ENCODE data around the gene NBEAL2. TPM values are rescaled to one million over a fixed set of nuclear protein-coding genes. Genes with fewer than 3 reads are reported as not detected.

The NBEAL2 gene
- total and polyA plus RNA-seq, 2 of the 8 experiments (the other 6 are each of a cell fraction or from before 2014, with no cell fraction given): 27.3 to 46.9 TPM

DNA sequence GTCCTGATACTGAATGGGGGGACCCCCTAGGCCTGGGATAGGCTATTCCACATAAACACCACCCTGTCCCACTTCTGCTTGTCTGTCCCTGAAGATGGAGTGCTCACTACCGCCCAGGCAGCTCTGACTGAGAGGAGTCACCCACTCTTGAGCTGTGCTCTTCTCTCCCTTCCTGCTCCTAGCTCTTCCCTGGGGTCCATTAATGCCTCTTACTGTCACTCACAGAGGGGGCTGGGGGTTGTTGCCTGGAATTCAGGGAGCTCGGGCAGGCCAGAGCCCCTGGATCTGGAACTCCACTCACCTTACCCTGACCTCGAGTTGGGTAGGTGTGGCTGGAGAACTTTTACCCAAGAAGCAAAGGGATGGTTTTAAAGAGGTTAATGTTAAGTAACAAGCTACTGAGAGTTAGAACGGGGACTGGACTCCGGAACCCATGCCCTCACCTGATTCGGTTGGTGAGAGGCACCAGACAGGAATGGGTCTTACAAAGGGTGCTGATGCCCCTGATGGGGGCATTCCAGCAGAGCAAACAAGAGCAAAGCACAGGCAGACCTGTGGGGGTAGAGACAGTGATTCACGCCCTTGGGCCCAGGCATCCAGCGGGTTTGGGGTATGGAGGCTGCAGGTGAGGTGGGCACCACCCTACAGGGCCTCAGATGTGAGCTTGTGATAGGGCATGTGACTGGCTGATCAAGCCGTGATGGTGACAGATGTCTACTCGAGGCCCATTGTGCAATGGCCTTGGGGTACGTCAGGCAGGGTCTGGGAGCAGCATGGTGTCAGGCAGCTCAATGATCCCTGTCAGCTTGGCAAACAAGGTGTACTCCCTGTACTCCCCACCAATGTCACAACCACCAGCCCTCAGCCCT lies 5.4 kb downstream of the NBEAL2 start:
- H2BK120ac ChIP-seq (replicated peaks; ENCODE audit: low read depth, low read length): no peak overlapping the region
- H3K36me3 ChIP-seq (ENCODE audit: control insufficient read depth in 2 of 4, insufficient read depth in 4 of 4, low read length in 3 of 4): no peaks in the 10 kb centered on the region
- WGBS, 2 experiments (ENCODE audit: extremely low coverage in 1 of 2, insufficient coverage in 1 of 2, insufficient read length in 1 of 2, insufficient replicate concordance in 2 of 2, low coverage in 1 of 2, low lambda C conversion rate in 2 of 2, missing lambda C conversion rate in 1 of 2): 91% methylated on average over 11 of the region's 11 CpGs; no CpG with 5 or more reads in 1 of the 2 experiments
- H2BK5ac ChIP-seq (ENCODE audit: low read depth, low read length): no peak overlapping the region
- H3K79me2 ChIP-seq (ENCODE audit: control insufficient read depth in 1 of 2, insufficient read depth in 2 of 2, low read length in 2 of 2): peaks cover 0 to 4% of the 10 kb centered on the region in 2 experiments; a peak in 1 of 4 replicates
- no peak overlapping the region for H2BK12ac ChIP-seq (ENCODE audit: low read depth, low read length)
- DNase-seq (ENCODE audit: low read depth in 1 of 2, low spot score in 2 of 2) (no peak), FAIRE-seq (no peak)
- H3K27ac ChIP-seq (ENCODE audit: low read depth, low read length): no peak overlapping the region
- no peak overlapping the region for H4K91ac ChIP-seq (replicated peaks; ENCODE audit: insufficient read length, low read length)
- no peak overlapping the region for H3K23ac ChIP-seq (ENCODE audit: insufficient read length)
- H2BK20ac ChIP-seq (ENCODE audit: low read length): no peak overlapping the region
- POLR2A ChIA-PET (ENCODE audit: partially characterized antibody): interaction anchor here (1.2 kb wide), 1 partner anchor 8 kb away, joined by 3 read pairs; the partner anchor contains the start of gene CCDC12
- H2AFZ ChIP-seq (ENCODE audit: low read length): no peak overlapping the region
- no peak overlapping the region for H4K8ac ChIP-seq (ENCODE audit: extremely low read depth, insufficient read depth, low read length)
- H3K23me2 ChIP-seq (ENCODE audit: low read depth, low read length): peaks cover 5% of the 10 kb centered on the region; the same call in 1 of the 2 replicates
- no peak overlapping the region for H3K9ac ChIP-seq (replicated peaks in 1 of 4; ENCODE audit: extremely low read depth in 1 of 4, low read depth in 3 of 4, low read length in 3 of 4)
- H3K9me3 ChIP-seq (ENCODE audit: insufficient read depth in 2 of 2, low read depth in 1 of 2, low read length in 1 of 2): no peaks in the 10 kb centered on the region
- peaks cover 3 to 45% (median 21%) of the 10 kb centered on the region in 4 experiments for H3K4me1 ChIP-seq (replicated peaks in 1 of 4; ENCODE audit: control insufficient read depth in 3 of 4, insufficient read depth in 4 of 4, low read length in 3 of 4)
- H3K18ac ChIP-seq (ENCODE audit: extremely low read depth, low read length): no peak overlapping the region
- H2BK15ac ChIP-seq (ENCODE audit: low read length): no peak overlapping the region
- H4K5ac ChIP-seq (ENCODE audit: insufficient read length, low read depth, low read length): no peak overlapping the region
- 0 out of 2 replicates have a peak, but pooled peaks cover 2% of the 10 kb centered on the region for H3K79me1 ChIP-seq (ENCODE audit: low read depth, low read length)
- H3K56ac ChIP-seq (replicated peaks; ENCODE audit: insufficient read length, low read depth, low read length): no peak overlapping the region
- no peak overlapping the region for H3K4me3 ChIP-seq (ENCODE audit: extremely low read depth in 1 of 4, insufficient read depth in 2 of 4, low read depth in 3 of 4, low read length in 4 of 4)
- H2AK5ac ChIP-seq (ENCODE audit: low read depth, low read length): no peak overlapping the region
- H3K4ac ChIP-seq (replicated peaks; ENCODE audit: insufficient read length, low read depth, low read length): no peak overlapping the region
- H4K20me1 ChIP-seq (replicated peaks in 1 of 2; ENCODE audit: control insufficient read depth in 1 of 2, insufficient read depth in 2 of 2, low read length in 2 of 2): peaks cover 6 to 19% of the 10 kb centered on the region in 2 experiments
- H3K14ac ChIP-seq (ENCODE audit: insufficient read length): no peak overlapping the region
- H3K27me3 ChIP-seq (replicated peaks in 1 of 4; ENCODE audit: control insufficient read depth in 3 of 4, extremely low read depth in 1 of 4, insufficient read depth in 3 of 4, low read length in 3 of 4): peaks cover 0 to 13% (median 3%) of the 10 kb centered on the region in 4 experiments; a peak in 3 of 7 replicates
- CTCF ChIA-PET (ENCODE audit: partially characterized antibody): interaction anchor here (0.5 to 13.0 kb wide), 12 partner anchors 18 to 987 kb away, joined by 3 to 130 read pairs (median 3); no protein-coding TSS in a partner anchor
- H3K4me2 ChIP-seq (ENCODE audit: insufficient read depth in 1 of 2, low read depth in 2 of 2, low read length in 2 of 2): no peak overlapping the region
- TF ChIP-seq POLR2AphosphoS5 (IDR thresholded peaks at IDR 0.05; ENCODE audit: low read depth, low read length) (no peak), POLR2A (IDR thresholded peaks at IDR 0.05; ENCODE audit: control extremely low read depth in 1 of 2, low read depth in 2 of 2, low read length in 2 of 2) (no peak), BACH1 (IDR thresholded peaks at IDR 0.05; ENCODE audit: low read length) (no peak), SP2 (IDR thresholded peaks at IDR 0.05; ENCODE audit: low read length) (no peak), SAP30 (IDR thresholded peaks at IDR 0.05; ENCODE audit: insufficient read depth, insufficient replicate concordance, low read length) (no peak), CBX5 (IDR thresholded peaks at IDR 0.05; ENCODE audit: low read depth, low read length) (no peak), SIRT6 (IDR thresholded peaks at IDR 0.05; ENCODE audit: low read length) (no peak), CREB1 (IDR thresholded peaks at IDR 0.05) (no peak), BRCA1 (IDR thresholded peaks at IDR 0.05; ENCODE audit: low read depth, low read length) (no peak), SP4 (IDR thresholded peaks at IDR 0.05; ENCODE audit: low read length) (no peak), GABPA (IDR thresholded peaks at IDR 0.05; ENCODE audit: borderline replicate concordance, insufficient read depth, low read length) (no peak), RNF2 (IDR thresholded peaks at IDR 0.05; ENCODE audit: borderline replicate concordance, low read depth, low read length, missing control alignments, poor library complexity, severe bottlenecking) (no peak), KDM1A (IDR thresholded peaks at IDR 0.05; ENCODE audit: borderline replicate concordance, low read length) (no peak)
